T-helper 1 cell treated with Interleukin-12 subunit alpha and Interleukin-12 subunit beta and Interleukin-4 antibody, amounts not matched to agents 30 ng/mL and 1 ng/mL, for 36 hours (primary cell): ENCODE results near the gene RITA1. TPM values are rescaled to one million over a fixed set of nuclear protein-coding genes. Genes with fewer than 3 reads are reported as not detected.

Experiments
- intact Hi-C: fragments of 100-400 bp; cut with micrococcal nuclease; formaldehyde crosslinking; loops from one replicate; pipeline ENCODE4 v1.15.1; 2024
- total RNA-seq: library from RNA; stranded (reverse); gene quantifications from 2 replicates; pipeline ENCODE4 v1.2.3, GENCODE V29; 2022

Gene RITA1
- total RNA-seq, 1 donor from 2014 or later, result 25.1 TPM

- intact Hi-C loops, result no loop called here
Observed at GRCh38 chr12:113173081-113173698, 12.3 kb upstream of the RITA1 start.

- intact Hi-C loops, result loop anchor here (1.0 kb wide), 3 partner anchors 10 to 181 kb away; no protein-coding TSS in a partner anchor
Observed at GRCh38 chr12:113174461-113175384, 10.8 kb upstream of the RITA1 start.

- intact Hi-C loops, result no loop called here
Observed at GRCh38 chr12:113179023-113179422, 6.5 kb upstream of the RITA1 start.

- intact Hi-C loops, result no loop called here
Observed at GRCh38 chr12:113180333-113180732, 5.2 kb upstream of the RITA1 start.

- intact Hi-C loops, result no loop called here
Observed at GRCh38 chr12:113181975-113182374, 3.5 kb upstream of the RITA1 start.

GRCh38 chr12:113183030-113183589 lies 2.4 kb upstream of the RITA1 start:
- intact Hi-C loops, result no loop called here

GRCh38 chr12:113184098-113184899 lies 1.2 kb upstream of the RITA1 start:
- intact Hi-C loops, result loop anchor here (1.0 to 2.0 kb wide), 7 partner anchors 10 to 277 kb away; partner anchors contain the start of genes OAS1, OAS2, OAS3 and PLBD2

- intact Hi-C loops, result loop anchor here (1.0 to 5.0 kb wide), 11 partner anchors 11 to 782 kb away; partner anchors contain the start of genes OAS1, OAS2, OAS3 and PLBD2
Observed at GRCh38 chr12:113184900-113185179, 681 bp upstream of the RITA1 start.

GRCh38 chr12:113186033-113186365 lies 478 bp downstream of the RITA1 start:
- intact Hi-C loops, result loop anchor here (5.0 kb wide), 1 partner anchor 781 kb away; the partner anchor contains the start of gene RBM19

GRCh38 chr12:113186666-113187325 lies 1.3 kb downstream of the RITA1 start:
- intact Hi-C loops, result loop anchor here (5.0 kb wide), 1 partner anchor 781 kb away; the partner anchor contains the start of gene RBM19

- intact Hi-C loops, result loop anchor here (5.0 kb wide), 1 partner anchor 778 kb away; the partner anchor contains the start of gene RBM19
Observed at GRCh38 chr12:113189361-113189760, 3.8 kb downstream of the RITA1 start.

- intact Hi-C loops, result no loop called here
Observed at GRCh38 chr12:113190761-113191160, 5.2 kb downstream of the RITA1 start.

- intact Hi-C loops, result no loop called here
Observed at GRCh38 chr12:113191227-113191626, 5.7 kb downstream of the RITA1 start.

- intact Hi-C loops, result loop anchor here (5.0 kb wide), 1 partner anchor 82 kb away; no protein-coding TSS in a partner anchor
Observed at GRCh38 chr12:113194971-113195391, 9.5 kb downstream of the RITA1 start.

- intact Hi-C loops, result loop anchor here (5.0 kb wide), 1 partner anchor 82 kb away; no protein-coding TSS in a partner anchor
Observed at GRCh38 chr12:113195598-113195997, 10.1 kb downstream of the RITA1 start.

- intact Hi-C loops, result loop anchor here (2.0 to 5.0 kb wide), 3 partner anchors 66 to 716 kb away; no protein-coding TSS in a partner anchor
Observed at GRCh38 chr12:113196582-113196981, 11.1 kb downstream of the RITA1 start.

GRCh38 chr12:113196990-113197389 lies 11.5 kb downstream of the RITA1 start:
- intact Hi-C loops, result loop anchor here (1.0 to 5.0 kb wide), 10 partner anchors 11 to 716 kb away; partner anchors contain the start of genes PLBD2, SLC8B1 and TPCN1

GRCh38 chr12:113197518-113198077 lies 12.1 kb downstream of the RITA1 start:
- intact Hi-C loops, result loop anchor here (1.0 to 5.0 kb wide), 10 partner anchors 11 to 715 kb away; partner anchors contain the start of genes PLBD2, SLC8B1 and TPCN1

- intact Hi-C loops, result loop anchor here (5.0 kb wide), 1 partner anchor 79 kb away; no protein-coding TSS in a partner anchor
Observed at GRCh38 chr12:113198296-113198695, 12.8 kb downstream of the RITA1 start.
